NCI-H187 (cell line): ENCODE data around the gene HDAC4.

Source experiments
- DNase-seq, 2 experiments: peaks; one replicate each; lab custom pipeline; 2025; lab: John Stamatoyannopoulos, UW

The HDAC4 gene

DNA sequence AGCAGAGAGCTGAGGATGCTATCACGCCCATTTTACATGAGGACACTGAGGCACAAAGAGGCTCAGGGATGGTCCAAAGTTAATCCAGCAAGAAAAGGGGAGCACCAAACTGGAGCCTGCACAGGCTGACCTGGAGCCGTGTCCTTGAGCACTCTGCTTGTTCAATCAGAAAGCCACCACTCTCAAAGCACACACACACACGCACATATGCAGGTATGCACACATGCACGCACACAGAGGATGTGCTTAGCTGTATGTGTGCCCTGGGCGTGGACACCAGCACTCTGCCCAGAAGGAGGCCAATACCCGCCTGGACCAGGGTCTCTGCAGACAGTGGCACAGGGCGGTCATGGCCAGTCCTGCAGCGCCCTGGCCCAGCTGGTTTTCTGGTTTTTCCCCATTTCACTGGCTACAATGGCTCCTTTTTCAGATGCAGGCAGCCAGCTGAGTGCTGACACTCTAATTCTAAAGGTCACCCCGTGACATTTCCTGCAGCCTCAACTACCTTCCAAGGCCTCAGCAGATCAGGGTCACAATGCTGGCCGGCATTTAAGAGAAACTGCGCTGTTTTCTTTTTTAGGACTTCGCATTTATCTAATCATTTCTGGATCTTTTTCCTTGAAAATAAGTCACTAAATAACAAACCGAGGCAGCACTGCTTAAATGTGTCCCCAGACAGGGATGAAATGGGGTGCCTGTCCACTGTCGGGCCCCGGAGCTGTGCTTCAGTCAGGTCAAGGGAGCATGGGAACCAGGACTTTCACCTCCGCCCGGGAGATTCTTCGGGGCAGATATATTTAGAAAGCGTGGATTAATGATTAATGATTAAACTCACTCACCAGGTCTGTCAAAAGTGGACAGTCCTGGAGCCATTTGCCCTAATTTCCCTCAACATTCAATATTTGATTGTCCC, 104.5 kb downstream of the HDAC4 start:
- DNase-seq = no peak

DNA sequence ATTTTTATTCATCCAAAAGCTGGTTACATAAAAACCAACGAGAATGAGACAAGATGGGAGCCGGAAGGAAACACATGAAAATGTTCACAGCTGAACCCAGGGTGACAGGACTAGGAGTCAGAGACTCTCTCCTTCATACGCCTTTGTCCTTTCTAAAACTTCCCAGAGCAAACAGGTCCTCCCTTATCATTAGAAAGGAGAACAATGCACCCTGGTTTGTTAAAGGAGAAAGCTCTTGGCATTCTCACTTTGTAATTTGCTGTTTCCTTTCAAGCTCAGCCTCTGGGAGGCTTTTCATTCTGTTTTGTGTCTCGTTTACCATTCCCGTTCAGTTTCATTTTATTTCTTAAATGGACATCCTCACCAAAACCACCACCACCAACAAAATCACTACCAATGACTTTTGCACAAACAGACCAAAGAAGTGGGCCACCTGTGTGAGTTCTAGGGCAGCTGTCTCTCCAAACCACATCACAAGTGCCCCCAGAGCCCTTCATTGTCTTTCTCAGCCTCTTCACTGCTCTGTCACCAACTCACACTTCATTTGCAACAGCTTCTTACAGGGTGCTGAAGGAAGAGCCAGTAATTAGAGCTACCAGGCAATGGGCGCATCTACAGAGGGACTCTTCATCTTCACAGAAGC, 105.3 kb downstream of the HDAC4 start:
- no peak for DNase-seq

DNA sequence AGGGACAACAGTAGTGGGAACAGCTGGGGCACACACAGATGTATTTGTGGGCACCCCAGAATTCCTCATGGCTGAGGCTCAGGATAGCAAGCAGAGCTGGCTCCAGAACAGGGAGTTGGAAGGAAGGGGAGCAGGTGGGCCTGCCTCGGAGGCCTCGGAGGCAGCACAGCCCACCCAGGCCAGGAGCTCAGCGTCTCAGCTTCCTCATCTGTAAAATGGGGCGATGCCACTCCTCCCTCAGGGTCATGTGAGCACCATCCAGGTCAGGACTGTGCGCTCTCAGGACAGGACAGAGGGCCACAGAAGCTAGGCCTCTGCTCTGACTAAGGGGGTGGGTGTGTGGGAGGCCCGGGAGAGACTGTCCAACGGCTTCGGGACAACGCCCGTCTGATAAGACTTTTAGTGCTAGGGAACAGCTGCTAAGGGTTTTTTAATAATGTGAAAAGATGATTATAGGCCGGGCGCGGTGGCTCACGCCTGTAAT, 106.2 kb downstream of the HDAC4 start:
- no peak for DNase-seq

- DNase-seq = no peak
Observed at GRCh38 chr2:239293775-239294430, 106.9 kb downstream of the HDAC4 start.

- no peak for DNase-seq
Observed at GRCh38 chr2:239292959-239293774, 107.7 kb downstream of the HDAC4 start.

GRCh38 chr2:239292531-239292930, 108.3 kb downstream of the HDAC4 start:
- DNase-seq = no peak

- peak; percentile 36 to 51 for DNase-seq
Observed at GRCh38 chr2:239291475-239292350, 109.1 kb downstream of the HDAC4 start.

- DNase-seq = no peak
Observed at GRCh38 chr2:239290618-239291474, 110.0 kb downstream of the HDAC4 start.

DNA sequence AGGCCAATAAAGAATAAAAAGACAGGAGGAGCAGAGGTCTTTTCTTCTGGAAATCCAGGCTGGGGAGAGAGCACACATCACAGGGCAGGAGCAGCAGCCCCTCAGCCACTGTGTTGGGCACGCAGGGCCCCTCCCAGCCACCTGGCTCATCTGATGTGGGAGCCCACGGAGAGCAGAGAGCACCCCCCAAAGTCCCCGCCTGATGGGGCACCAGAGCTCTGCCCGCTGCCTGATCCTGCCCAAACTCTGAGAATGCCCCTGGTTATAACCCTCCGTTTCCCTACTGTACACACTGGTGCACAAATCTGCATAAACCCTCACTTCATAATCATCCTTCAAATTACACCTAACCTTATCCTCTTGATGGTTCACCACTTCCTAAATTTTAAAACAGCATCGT, 111.3 kb downstream of the HDAC4 start:
- no peak for DNase-seq

GRCh38 chr2:239288951-239289511, 111.8 kb downstream of the HDAC4 start:
- no peak for DNase-seq

DNA sequence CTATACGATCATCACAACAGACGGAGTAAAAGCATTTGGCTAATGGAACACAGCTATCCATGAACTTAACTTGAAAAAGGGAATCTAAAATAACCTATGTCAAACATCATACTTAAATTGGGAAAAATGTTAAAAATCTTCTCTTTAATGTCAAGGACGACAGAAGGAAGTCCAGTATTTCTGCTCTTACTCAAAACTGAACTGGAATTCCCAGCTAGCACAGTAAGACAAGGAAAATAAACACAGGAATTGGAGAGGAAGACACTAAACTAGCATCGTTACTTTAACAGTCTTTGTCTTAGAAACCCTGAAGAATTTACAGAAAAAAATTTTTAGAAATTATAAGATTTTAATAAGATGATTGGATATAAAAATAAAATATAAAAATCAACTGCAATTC, 112.6 kb downstream of the HDAC4 start:
- no peak for DNase-seq

DNA sequence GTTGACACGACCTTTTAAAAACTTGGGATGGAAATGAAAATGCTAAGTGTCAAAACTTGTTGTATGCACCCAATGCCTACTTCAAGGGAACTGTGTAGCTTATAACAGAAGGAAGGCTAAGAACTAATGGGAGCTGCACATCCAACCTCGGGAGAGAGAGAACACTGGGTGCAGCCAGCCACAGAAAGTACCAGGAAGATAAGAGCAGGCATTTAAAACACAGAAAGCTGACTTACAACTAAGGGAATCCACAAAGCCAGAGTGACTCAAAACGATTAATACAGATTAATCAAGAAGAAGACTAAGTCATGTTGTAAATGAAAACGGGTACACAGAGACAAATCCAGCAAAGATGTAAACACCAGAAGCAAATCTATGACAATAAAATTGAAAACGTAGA, 113.4 kb downstream of the HDAC4 start:
- DNase-seq = no peak

GRCh38 chr2:239286901-239287300, 113.9 kb downstream of the HDAC4 start:
- DNase-seq = no peak

GRCh38 chr2:239285932-239286230, 114.9 kb downstream of the HDAC4 start:
- DNase-seq = no peak

DNA sequence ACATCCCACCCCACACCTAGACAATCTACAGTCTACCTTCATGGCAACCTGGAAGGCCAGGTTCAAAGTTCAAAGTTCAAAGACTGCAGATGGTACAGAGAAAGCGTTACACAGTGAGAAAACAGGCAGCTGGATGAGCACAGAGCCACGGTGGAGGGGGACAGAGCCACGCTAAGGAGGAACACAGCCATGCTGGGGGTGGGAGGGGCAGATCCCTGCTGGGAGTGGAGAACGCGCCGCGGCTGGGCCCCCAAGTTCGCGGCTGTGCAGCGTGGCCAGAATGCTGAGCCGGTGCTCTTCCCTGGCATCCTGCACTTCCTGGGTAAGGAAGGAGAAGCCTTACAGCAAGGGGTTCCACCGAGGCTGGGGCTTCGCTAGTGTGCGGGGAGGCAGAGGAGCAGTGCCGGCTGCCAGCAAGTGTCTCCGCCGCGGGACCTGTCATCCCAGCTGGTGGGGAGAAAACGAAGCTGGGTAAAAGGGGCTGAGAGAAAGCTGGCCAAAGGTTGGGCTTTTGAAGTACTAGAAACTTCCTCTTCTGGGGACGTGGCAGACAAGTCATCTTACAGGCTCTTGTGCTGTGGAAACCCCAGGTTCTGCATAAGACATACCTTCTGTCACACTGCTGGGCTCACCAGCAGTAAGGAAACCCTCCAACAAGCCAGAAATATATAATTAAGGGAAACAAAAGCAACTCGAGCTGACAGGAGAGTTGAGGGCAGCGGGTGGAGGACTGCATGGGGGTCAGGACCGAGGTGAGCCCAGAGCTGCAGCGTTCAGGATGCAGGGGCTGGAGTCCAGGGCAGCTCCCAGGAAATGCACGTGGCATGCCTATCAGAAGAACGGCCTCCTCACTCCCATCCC, 115.5 kb downstream of the HDAC4 start:
- no peak for DNase-seq

GRCh38 chr2:239283961-239284795, 116.6 kb downstream of the HDAC4 start:
- no peak for DNase-seq

- no peak for DNase-seq
Observed at GRCh38 chr2:239283288-239283945, 117.4 kb downstream of the HDAC4 start.
